ENCODE data around the gene AKT1. TPM values are rescaled to one million over a fixed set of nuclear protein-coding genes. Genes with fewer than 3 reads are reported as not detected.
A peak's percentile ranks its signal among the peaks of the same experiment; 100 is the strongest.
"Not testable (repeated sequence)": the region's sequence is repeated elsewhere in the genome, so short reads cannot be mapped to it uniquely, and the experiment has no call there.

The AKT1 gene
- total RNA-seq, 2 experiments from 2014 or later, result 131 to 133 TPM

- CTCF ChIA-PET, result interaction anchor here (0.7 kb wide), 1 partner anchor 59 kb away, joined by 3 read pairs; no protein-coding TSS in a partner anchor
- H3K9me3 Mint-ChIP-seq; intact Hi-C loops (cut with micrococcal nuclease); H3K36me3 Mint-ChIP-seq; DNase-seq; POLR2A ChIA-PET; H3K27me3 Mint-ChIP-seq: not testable (repeated sequence)
- peaks cover 20% of the 10 kb centered on the region for H3K4me1 Mint-ChIP-seq (ENCODE audit: low read depth)
- peak overlapping the region; percentile 91 for H3K4me3 Mint-ChIP-seq
- peak overlapping the region; percentile 88 for H3K27ac Mint-ChIP-seq
These were observed 19.2 kb upstream of the AKT1 start for GRCh38 chr14:104814701-104815100.

- peaks cover 2% of the 10 kb centered on the region for H3K36me3 Mint-ChIP-seq
- no peaks in the 10 kb centered on the region for H3K27me3 Mint-ChIP-seq
- POLR2A ChIA-PET, result no interaction called here
- intact Hi-C loops (cut with micrococcal nuclease), result no loop called here
- no peaks in the 10 kb centered on the region for H3K9me3 Mint-ChIP-seq
- DNase-seq, result no peak
- H3K4me3 Mint-ChIP-seq, result no peak overlapping the region
- CTCF ChIA-PET, result interaction anchor here (2.7 kb wide), 1 partner anchor 45 kb away, joined by 9 read pairs; no protein-coding TSS in a partner anchor
- H3K4me1 Mint-ChIP-seq (ENCODE audit: low read depth), result peaks cover 20% of the 10 kb centered on the region
- peak overlapping the region; percentile 45 for H3K27ac Mint-ChIP-seq
These were observed 17.7 kb upstream of the AKT1 start for GRCh38 chr14:104813286-104813685.

DNA sequence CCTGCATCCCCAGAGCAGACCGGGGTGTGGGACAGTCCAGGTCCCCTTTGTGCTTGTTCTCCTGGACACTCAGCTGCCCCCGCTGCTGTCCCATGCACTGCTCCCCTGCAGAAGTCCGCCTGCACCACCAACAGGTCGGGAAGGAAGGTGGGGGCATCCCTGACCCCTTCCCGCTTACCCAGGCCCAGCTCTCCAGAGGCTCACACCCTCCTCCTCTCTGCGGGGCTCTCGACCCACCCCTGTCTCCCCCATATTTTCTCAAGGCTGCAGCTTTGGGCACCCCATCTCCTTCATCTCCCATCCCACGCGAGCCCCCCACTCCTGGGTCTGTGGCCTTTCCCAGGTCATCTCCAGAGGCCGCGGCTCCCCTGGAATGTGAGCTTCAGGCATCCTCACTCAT is 14.8 kb upstream of the AKT1 start:
- intact Hi-C loops (cut with micrococcal nuclease), result no loop called here
- Mint-ChIP-seq H3K4me3 (no peak overlapping the region), H3K36me3 (peaks cover 2% of the 10 kb centered on the region), H3K27me3 (no peaks in the 10 kb centered on the region), H3K4me1 (ENCODE audit: low read depth) (peaks cover 15% of the 10 kb centered on the region), H3K9me3 (no peaks in the 10 kb centered on the region), H3K27ac (no peak overlapping the region)
- POLR2A ChIA-PET, result no interaction called here
- CTCF ChIA-PET, result no interaction called here
- DNase-seq, result no peak

DNA sequence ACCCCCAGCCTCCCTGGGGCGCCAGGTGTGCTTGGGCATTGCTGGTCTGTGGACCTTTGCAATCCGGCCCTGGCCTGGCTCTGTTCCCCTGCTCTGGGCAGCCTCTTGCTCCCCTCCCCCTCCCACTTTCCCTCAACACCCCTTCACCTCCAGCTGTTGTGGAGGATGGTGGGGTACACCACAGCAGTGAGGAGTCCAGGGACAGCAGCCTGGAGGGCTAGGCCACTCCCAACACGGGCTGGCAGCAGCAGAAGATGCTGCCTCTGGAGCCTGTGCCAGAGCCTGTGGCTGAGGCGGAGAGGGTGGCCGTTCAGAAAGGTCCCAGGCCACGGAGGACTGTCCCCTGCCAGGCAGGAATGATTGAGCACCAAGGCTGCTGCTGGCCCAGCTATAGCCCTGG is 12.9 kb upstream of the AKT1 start:
- no peak overlapping the region for H3K27ac Mint-ChIP-seq
- no peak overlapping the region for H3K4me3 Mint-ChIP-seq
- ChIA-PET CTCF (no interaction called here), POLR2A (no interaction called here)
- no peaks in the 10 kb centered on the region for H3K9me3 Mint-ChIP-seq
- no peak for DNase-seq
- intact Hi-C loops (cut with micrococcal nuclease), result no loop called here
- peaks cover 1% of the 10 kb centered on the region for H3K4me1 Mint-ChIP-seq (ENCODE audit: low read depth)
- no peaks in the 10 kb centered on the region for H3K27me3 Mint-ChIP-seq
- H3K36me3 Mint-ChIP-seq, result peaks cover 1% of the 10 kb centered on the region

DNA sequence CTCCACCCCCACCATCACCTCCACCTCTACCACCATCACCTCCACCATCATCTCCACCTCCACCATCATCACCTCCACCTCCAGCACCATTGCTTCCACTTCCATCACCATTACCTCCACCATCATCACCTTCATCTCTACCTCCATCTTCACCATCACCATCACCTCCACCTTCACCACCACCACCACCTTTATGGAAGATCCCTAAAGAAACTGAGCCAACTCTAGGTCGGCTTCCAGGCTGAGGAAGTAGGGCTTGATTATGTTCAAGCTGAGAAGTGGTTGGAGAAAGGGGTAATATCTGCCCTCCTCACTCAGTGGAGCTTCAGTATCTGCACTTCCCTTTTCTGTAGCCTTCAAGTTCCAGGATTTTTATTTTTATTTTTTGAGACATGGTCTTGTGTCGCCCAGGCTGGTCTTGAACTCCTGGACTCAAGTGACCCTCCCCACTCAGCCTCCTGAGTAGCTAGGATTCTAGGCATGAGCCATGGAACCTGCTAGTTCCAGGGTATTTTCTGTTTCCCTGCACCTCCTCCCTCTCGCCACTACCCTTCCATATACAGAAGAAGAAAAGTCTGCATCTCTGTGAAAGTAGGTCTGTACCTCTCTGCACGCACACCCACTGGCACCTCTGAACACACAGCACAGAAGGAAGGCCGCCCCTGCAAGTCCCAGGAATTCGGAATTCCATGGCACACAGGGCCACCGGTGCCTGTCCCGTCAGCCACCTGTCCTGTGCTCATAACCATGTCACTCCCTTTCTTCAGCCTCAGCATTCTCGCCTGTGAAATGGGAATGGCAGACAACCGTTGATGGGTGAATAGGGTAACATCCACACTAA is 11.3 kb upstream of the AKT1 start:
- no peak overlapping the region for H3K4me3 Mint-ChIP-seq

DNA sequence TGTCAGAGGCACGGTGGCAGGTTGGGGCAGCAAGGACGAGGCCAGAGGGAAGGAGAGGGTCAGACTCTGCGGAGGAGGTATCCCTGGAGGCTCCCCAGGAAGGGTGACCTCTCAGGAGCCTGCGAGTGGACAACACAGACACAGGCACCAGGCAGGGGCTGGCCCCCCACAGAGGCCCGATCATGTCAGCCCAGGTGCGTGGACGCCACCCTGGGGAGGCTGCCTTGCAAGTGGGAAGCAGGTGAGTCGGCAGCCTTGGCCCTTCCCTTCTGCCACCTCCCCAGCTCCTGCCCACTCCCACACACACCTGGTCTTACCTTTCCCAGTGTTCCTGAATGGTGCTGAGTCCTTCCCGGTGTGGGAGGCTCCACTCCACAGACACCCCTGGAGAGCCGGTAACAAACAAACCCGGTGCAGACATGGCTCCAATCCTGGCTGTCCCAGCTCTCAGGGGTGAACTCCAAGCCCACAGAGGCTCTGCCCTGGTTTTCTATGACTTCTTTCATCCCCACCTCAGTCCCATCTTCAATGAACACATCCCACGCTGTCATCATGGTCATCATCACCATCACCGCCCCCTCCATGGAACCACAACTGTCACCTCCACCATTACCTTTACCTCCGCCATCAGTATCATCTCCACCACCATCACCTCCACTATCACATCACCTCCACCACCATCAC is 10.5 kb upstream of the AKT1 start:
- DNase-seq, result no peak
- Mint-ChIP-seq H3K27ac (no peak overlapping the region), H3K9me3 (no peaks in the 10 kb centered on the region), H3K4me1 (ENCODE audit: low read depth) (peaks cover 11% of the 10 kb centered on the region), H3K27me3 (no peaks in the 10 kb centered on the region), H3K36me3 (no peaks in the 10 kb centered on the region), H3K4me3 (no peak overlapping the region)
- ChIA-PET CTCF (no interaction called here), POLR2A (no interaction called here)
- intact Hi-C loops (cut with micrococcal nuclease), result no loop called here

More for the DNA sequence above, 11.3 kb upstream of the AKT1 start:
- ChIA-PET CTCF (no interaction called here), POLR2A (no interaction called here)
- no peaks in the 10 kb centered on the region for H3K9me3 Mint-ChIP-seq
- intact Hi-C loops (cut with micrococcal nuclease), result no loop called here
- H3K27me3 Mint-ChIP-seq, result no peaks in the 10 kb centered on the region
- no peak for DNase-seq
- H3K27ac Mint-ChIP-seq, result no peak overlapping the region
- peaks cover 7% of the 10 kb centered on the region for H3K4me1 Mint-ChIP-seq (ENCODE audit: low read depth)
- H3K36me3 Mint-ChIP-seq, result no peaks in the 10 kb centered on the region

DNA sequence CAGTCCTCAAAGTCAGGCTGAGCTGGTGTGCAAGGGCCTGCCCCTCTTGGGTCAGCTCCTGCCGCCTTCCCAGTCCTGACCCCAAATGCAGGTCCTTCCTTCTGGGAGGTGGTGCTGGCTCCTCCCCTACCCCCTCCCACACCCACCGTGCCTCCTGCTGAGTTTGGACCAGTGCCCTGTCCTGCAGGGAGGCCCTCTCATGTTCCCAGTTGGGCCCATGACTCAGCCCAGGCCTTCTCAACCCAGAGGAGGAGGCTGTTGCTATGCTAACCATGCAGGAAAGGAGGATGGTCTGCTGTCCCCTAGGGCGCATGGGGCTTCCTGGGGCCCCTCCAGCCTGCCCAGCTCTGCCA is 9.8 kb upstream of the AKT1 start:
- no peak for DNase-seq
- POLR2A ChIA-PET, result no interaction called here
- no peak overlapping the region for H3K27ac Mint-ChIP-seq
- H3K36me3 Mint-ChIP-seq, result no peaks in the 10 kb centered on the region
- H3K27me3 Mint-ChIP-seq, result no peaks in the 10 kb centered on the region
- CTCF ChIA-PET, result no interaction called here
- peaks cover 11% of the 10 kb centered on the region for H3K4me1 Mint-ChIP-seq (ENCODE audit: low read depth)
- intact Hi-C loops (cut with micrococcal nuclease), result no loop called here
- H3K9me3 Mint-ChIP-seq, result no peaks in the 10 kb centered on the region
- H3K4me3 Mint-ChIP-seq, result no peak overlapping the region

DNA sequence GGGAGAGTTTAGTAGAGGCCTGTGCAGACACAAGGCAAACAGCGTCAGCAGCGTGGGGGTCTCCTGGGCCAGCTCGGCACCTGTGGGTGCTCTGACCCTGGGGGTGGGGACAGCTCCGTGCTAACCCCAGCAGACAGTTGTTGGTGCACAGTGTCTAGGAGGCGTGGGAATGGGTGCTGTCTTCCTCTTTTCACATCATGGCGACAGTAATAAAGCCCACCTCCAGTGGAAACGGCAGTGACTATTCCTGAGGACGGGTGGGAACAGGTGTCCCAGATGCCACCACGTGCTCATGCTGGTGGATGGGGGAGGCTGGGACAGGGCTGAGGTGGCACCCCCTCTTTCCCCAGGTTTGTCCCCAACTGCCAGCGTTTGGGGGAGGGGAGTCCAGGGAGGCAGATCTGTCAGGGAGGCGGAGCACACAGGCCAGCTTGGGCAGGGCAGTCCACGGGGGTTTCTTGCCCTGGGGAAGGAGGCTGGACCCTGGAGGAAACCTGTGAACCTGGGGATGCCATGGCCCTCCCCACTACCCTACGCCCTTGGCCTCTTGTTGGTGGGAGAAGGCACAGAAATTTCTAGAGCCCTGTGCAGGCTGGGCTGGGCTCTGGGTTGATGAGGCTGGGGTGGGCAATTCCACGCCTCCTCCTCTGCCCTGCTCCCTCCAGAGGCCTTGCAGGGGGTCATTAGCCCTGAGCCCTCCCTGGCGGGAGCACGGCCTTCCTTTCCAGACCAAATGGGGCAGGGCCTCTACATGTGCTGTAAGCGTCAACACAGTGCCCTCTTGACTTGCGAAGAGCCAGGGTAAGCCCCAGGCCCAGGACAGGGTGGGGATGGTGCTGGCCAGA is 9.2 kb upstream of the AKT1 start:
- peaks cover 15% of the 10 kb centered on the region for H3K4me1 Mint-ChIP-seq (ENCODE audit: low read depth)
- H3K27me3 Mint-ChIP-seq, result no peaks in the 10 kb centered on the region
- DNase-seq, result no peak
- ChIA-PET POLR2A (no interaction called here), CTCF (interaction anchor here (1.0 kb wide), 1 partner anchor 36 kb away, joined by 3 read pairs; no protein-coding TSS in a partner anchor)
- H3K36me3 Mint-ChIP-seq, result no peaks in the 10 kb centered on the region
- H3K27ac Mint-ChIP-seq, result no peak overlapping the region
- no peak overlapping the region for H3K4me3 Mint-ChIP-seq
- H3K9me3 Mint-ChIP-seq, result no peaks in the 10 kb centered on the region
- intact Hi-C loops (cut with micrococcal nuclease), result no loop called here

DNA sequence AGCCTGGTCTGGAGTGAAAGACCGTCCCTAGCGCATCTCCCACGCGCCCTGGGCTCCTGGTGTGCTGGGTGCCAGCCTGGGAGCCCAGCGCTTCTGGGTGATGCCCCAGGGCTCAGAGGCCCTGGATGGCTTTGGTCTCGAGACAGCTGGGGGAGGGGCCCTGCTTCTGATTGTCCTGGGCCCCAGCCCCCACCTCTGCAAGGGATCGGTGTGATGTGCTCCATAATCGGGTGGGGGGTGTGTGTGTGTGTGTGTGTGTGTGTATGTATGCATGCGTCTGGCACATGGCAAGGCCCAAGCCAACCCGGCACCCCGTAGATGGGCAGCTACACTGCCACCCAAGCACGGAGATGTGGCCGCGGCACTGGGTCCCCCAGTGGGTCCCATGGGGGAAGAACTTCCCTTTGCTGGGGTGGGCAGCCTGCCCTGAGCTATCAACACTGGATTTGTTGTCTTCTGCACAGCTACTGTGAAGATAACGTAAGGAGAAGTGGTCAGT is 8.4 kb upstream of the AKT1 start:
- peaks cover 21% of the 10 kb centered on the region for H3K4me1 Mint-ChIP-seq (ENCODE audit: low read depth)
- no peak for DNase-seq
- ChIA-PET CTCF (interaction anchor here (1.0 kb wide), 1 partner anchor 35 kb away, joined by 3 read pairs; no protein-coding TSS in a partner anchor), POLR2A (no interaction called here)
- intact Hi-C loops (cut with micrococcal nuclease), result no loop called here
- no peak overlapping the region for H3K27ac Mint-ChIP-seq
- no peaks in the 10 kb centered on the region for H3K9me3 Mint-ChIP-seq
- no peaks in the 10 kb centered on the region for H3K27me3 Mint-ChIP-seq
- no peaks in the 10 kb centered on the region for H3K36me3 Mint-ChIP-seq
- no peak overlapping the region for H3K4me3 Mint-ChIP-seq

DNA sequence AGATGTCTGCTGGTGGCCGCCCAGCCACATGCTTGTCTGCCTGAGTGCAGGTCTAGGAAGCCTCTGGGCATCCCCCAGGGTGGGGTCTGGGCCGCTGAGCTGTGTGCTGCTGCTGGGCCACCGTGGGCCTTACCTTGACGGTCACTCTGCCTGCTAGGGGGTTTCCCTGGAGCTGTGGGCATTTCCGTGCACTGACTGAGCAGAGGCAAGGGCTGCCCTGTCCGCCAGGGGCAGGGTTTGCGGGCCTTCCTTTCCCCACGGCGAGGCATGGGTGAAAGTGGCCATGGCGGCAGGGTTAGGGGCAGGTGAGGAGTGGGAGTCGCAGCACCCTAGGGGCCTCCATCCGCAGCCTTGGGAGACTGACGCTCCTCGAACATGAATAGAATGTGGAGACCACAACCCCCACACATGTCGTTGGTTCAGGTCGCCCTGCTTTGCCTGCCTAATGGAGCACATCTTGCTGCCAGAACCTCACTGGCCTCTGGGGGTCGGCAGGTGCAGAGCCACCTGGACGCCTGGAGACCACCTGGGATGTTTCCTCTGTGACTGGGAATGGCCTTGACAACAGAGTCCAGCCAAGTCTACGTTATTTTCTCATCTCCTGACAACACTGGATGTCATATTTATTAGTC is 7.8 kb upstream of the AKT1 start:
- POLR2A ChIA-PET, result no interaction called here
- H3K9me3 Mint-ChIP-seq, result no peaks in the 10 kb centered on the region
- H3K27me3 Mint-ChIP-seq, result no peaks in the 10 kb centered on the region
- H3K4me1 Mint-ChIP-seq (ENCODE audit: low read depth), result peaks cover 21% of the 10 kb centered on the region
- H3K4me3 Mint-ChIP-seq, result no peak overlapping the region
- CTCF ChIA-PET, result interaction anchor here (1.0 kb wide), 1 partner anchor 35 kb away, joined by 3 read pairs; no protein-coding TSS in a partner anchor
- DNase-seq, result no peak
- no peaks in the 10 kb centered on the region for H3K36me3 Mint-ChIP-seq
- intact Hi-C loops (cut with micrococcal nuclease), result no loop called here
- no peak overlapping the region for H3K27ac Mint-ChIP-seq

DNA sequence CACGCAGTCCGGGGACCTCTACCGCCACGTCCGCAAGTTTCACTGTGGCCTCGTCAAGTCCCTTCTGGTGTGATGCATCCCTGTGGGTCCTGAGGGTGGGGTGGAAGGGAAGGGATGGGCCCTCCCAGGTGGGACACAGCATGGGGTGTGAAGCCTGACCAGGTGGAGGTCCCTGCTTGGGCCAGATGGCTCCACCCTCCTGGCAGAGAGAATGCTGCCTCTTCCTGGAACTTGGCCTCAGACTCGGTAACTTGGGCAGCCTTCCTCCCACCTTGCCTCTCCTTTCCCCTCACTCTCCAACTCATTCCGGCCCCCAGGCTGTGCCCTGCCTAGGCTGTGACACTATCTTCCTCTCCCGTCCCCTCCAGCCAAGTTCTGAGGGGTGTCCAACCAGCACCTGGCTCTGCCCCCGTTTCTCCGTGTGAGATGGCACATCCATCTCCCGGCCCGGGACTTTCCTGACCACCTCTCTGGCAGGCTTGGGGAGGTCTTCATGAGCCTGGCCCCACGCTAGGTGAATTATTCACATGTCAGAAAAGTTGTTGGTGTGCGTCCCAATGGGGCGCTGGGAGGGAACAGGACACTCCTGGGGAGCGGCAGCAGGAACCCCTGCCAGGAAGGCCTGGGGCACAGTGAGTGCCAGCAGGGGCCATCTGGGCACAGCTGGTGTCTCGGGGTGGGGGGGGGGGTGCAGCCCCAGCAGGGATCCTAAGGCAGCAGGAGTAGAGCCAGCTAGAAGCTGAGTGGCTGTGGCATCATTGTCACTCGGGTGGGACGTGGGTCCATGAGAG is 7.0 kb upstream of the AKT1 start:
- H3K9me3 Mint-ChIP-seq, result no peaks in the 10 kb centered on the region
- no peaks in the 10 kb centered on the region for H3K27me3 Mint-ChIP-seq
- POLR2A ChIA-PET, result no interaction called here
- H3K36me3 Mint-ChIP-seq, result no peaks in the 10 kb centered on the region
- H3K27ac Mint-ChIP-seq, result no peak overlapping the region
- DNase-seq, result no peak
- peak overlapping the region; percentile 53 for H3K4me3 Mint-ChIP-seq
- CTCF ChIA-PET, result interaction anchor here (2.3 to 2.4 kb wide), 2 partner anchors 23 to 32 kb away, joined by 7 to 12 read pairs; no protein-coding TSS in a partner anchor
- peaks cover 21% of the 10 kb centered on the region for H3K4me1 Mint-ChIP-seq (ENCODE audit: low read depth)
- intact Hi-C loops (cut with micrococcal nuclease), result no loop called here
